ENCODE measurements around the gene IKZF3.
A peak's percentile ranks its signal among the peaks of the same experiment; 100 is the strongest.

IKZF3 gene

DNA sequence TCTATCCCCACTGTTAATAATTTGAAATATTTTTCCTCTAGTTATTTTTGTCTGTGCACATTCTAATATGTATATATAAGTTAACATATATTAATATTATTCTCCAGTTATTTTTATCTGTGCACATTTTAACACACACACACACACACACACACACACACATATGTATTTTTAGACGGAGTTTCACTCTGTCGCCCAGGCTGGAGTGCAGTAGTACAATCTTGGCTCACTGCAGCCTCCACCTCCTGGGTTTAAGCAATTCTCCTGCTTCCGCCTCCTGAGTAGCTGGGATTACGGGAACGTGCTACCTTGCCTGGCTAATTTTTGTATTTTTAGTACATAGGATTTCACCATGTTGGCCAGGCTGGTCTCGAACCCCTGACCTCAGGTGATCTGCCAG lies 146.5 kb downstream of the IKZF3 start:
- Histone ChIP-seq H3K9ac (ENCODE audit: low read length) (no peak overlapping the region), H3K4me3 (ENCODE audit: low read length) (no peak overlapping the region), H3K9me3 (ENCODE audit: insufficient read depth, low read length) (no peaks in the 10 kb centered on the region), H3K36me3 (replicated peaks; ENCODE audit: low read depth, low read length) (no peaks in the 10 kb centered on the region), H4K20me1 (ENCODE audit: insufficient read depth, low read length) (no peaks in the 10 kb centered on the region), H3K79me2 (ENCODE audit: low read length) (no peaks in the 10 kb centered on the region), H3K27ac (ENCODE audit: low read length) (no peak overlapping the region), H3K4me2 (ENCODE audit: low read length) (no peak overlapping the region), H3K27me3 (ENCODE audit: low read depth, low read length) (no peaks in the 10 kb centered on the region), H3K4me1 (ENCODE audit: low read length) (peaks cover 16% of the 10 kb centered on the region), H2AFZ (ENCODE audit: low read depth, low read length) (no peak overlapping the region)
- TF ChIP-seq EZH2phosphoT487 (IDR thresholded peaks at IDR 0.05; ENCODE audit: low read depth) = no peak
- TF ChIP-seq, protein P1, sequence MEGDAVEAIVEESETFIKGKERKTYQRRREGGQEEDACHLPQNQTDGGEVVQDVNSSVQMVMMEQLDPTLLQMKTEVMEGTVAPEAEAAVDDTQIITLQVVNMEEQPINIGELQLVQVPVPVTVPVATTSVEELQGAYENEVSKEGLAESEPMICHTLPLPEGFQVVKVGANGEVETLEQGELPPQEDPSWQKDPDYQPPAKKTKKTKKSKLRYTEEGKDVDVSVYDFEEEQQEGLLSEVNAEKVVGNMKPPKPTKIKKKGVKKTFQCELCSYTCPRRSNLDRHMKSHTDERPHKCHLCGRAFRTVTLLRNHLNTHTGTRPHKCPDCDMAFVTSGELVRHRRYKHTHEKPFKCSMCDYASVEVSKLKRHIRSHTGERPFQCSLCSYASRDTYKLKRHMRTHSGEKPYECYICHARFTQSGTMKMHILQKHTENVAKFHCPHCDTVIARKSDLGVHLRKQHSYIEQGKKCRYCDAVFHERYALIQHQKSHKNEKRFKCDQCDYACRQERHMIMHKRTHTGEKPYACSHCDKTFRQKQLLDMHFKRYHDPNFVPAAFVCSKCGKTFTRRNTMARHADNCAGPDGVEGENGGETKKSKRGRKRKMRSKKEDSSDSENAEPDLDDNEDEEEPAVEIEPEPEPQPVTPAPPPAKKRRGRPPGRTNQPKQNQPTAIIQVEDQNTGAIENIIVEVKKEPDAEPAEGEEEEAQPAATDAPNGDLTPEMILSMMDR (IDR thresholded peaks at IDR 0.05; ENCODE audit: low read depth, low read length) = no peak

DNA sequence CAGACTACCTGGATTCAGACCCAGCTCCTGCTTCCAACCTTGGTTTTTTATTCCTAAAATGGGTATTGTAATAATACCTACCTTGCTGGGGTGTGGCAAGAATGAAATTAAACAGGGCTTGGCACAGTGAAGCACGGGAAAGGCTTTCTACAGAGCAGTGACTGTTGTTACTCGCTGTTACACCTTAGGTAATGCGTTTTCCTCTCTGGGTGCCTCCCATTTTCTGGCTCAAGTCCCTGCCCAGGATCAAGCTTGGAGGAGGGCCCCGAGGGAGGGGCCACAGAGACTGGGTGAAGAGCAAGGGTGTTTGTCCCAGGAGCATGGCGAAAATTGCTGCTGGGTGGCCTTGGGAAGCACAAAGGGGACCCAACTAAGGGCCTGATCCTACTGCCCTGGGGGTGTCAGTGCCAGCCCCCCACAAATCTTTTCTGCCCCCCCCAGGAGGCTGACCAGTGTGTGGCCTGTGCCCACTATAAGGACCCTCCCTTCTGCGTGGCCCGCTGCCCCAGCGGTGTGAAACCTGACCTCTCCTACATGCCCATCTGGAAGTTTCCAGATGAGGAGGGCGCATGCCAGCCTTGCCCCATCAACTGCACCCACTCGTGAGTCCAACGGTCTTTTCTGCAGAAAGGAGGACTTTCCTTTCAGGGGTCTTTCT lies 147.1 kb downstream of the IKZF3 start:
- H3K36me3 ChIP-seq (replicated peaks; ENCODE audit: low read depth, low read length) = no peaks in the 10 kb centered on the region
- peak overlapping the region; percentile 80 for H3K4me2 ChIP-seq (ENCODE audit: low read length)
- peak overlapping the region; percentile 39; the same call in 1 of the 2 replicates for H3K9ac ChIP-seq (ENCODE audit: low read length)
- TF ChIP-seq, protein P1 (IDR thresholded peaks at IDR 0.05; ENCODE audit: low read depth, low read length) = no peak
- no peak for TF ChIP-seq EZH2phosphoT487 (IDR thresholded peaks at IDR 0.05; ENCODE audit: low read depth)
- no peaks in the 10 kb centered on the region for H3K9me3 ChIP-seq (ENCODE audit: insufficient read depth, low read length)
- H3K79me2 ChIP-seq (ENCODE audit: low read length) = no peaks in the 10 kb centered on the region
- no peak overlapping the region for H3K27ac ChIP-seq (ENCODE audit: low read length)
- H3K4me3 ChIP-seq (ENCODE audit: low read length) = peak overlapping the region; percentile 72; the same call in 1 of the 2 replicates
- H3K27me3 ChIP-seq (ENCODE audit: low read depth, low read length) = no peaks in the 10 kb centered on the region
- H3K4me1 ChIP-seq (ENCODE audit: low read length) = peaks cover 16% of the 10 kb centered on the region
- no peak overlapping the region for H2AFZ ChIP-seq (ENCODE audit: low read depth, low read length)
- no peaks in the 10 kb centered on the region for H4K20me1 ChIP-seq (ENCODE audit: insufficient read depth, low read length)

GRCh38 chr17:39716073-39716818 lies 147.9 kb downstream of the IKZF3 start:
- Histone ChIP-seq H4K20me1 (ENCODE audit: insufficient read depth, low read length) (no peaks in the 10 kb centered on the region), H3K4me3 (ENCODE audit: low read length) (peak overlapping the region; percentile 72), H3K27ac (ENCODE audit: low read length) (peak overlapping the region; percentile 3; the same call in 1 of the 2 replicates), H3K27me3 (ENCODE audit: low read depth, low read length) (no peaks in the 10 kb centered on the region), H3K36me3 (replicated peaks; ENCODE audit: low read depth, low read length) (no peaks in the 10 kb centered on the region), H3K79me2 (ENCODE audit: low read length) (no peaks in the 10 kb centered on the region), H3K4me1 (ENCODE audit: low read length) (peaks cover 16% of the 10 kb centered on the region), H2AFZ (ENCODE audit: low read depth, low read length) (no peak overlapping the region; the same call in 1 of the 2 replicates), H3K9ac (ENCODE audit: low read length) (peak overlapping the region; percentile 39; the same call in 1 of the 2 replicates), H3K4me2 (ENCODE audit: low read length) (peak overlapping the region; percentile 80), H3K9me3 (ENCODE audit: insufficient read depth, low read length) (no peaks in the 10 kb centered on the region)
- no peak for TF ChIP-seq EZH2phosphoT487 (IDR thresholded peaks at IDR 0.05; ENCODE audit: low read depth)
- TF ChIP-seq, protein P1 (IDR thresholded peaks at IDR 0.05; ENCODE audit: low read depth, low read length) = no peak; the same call in 1 of the 2 replicates

GRCh38 chr17:39715375-39716072 lies 148.6 kb downstream of the IKZF3 start:
- H4K20me1 ChIP-seq (ENCODE audit: insufficient read depth, low read length) = no peaks in the 10 kb centered on the region
- no peaks in the 10 kb centered on the region for H3K36me3 ChIP-seq (replicated peaks; ENCODE audit: low read depth, low read length)
- H3K9me3 ChIP-seq (ENCODE audit: insufficient read depth, low read length) = no peaks in the 10 kb centered on the region
- H2AFZ ChIP-seq (ENCODE audit: low read depth, low read length) = no peak overlapping the region; the same call in 1 of the 2 replicates
- no peak for TF ChIP-seq EZH2phosphoT487 (IDR thresholded peaks at IDR 0.05; ENCODE audit: low read depth)
- TF ChIP-seq, protein P1 (IDR thresholded peaks at IDR 0.05; ENCODE audit: low read depth, low read length) = no peak
- no peak overlapping the region for H3K9ac ChIP-seq (ENCODE audit: low read length)
- peak overlapping the region; percentile 72; the same call in 1 of the 2 replicates for H3K4me3 ChIP-seq (ENCODE audit: low read length)
- peak overlapping the region; percentile 80 for H3K4me2 ChIP-seq (ENCODE audit: low read length)
- no peak overlapping the region for H3K27ac ChIP-seq (ENCODE audit: low read length)
- H3K4me1 ChIP-seq (ENCODE audit: low read length) = peaks cover 16% of the 10 kb centered on the region
- H3K27me3 ChIP-seq (ENCODE audit: low read depth, low read length) = no peaks in the 10 kb centered on the region
- H3K79me2 ChIP-seq (ENCODE audit: low read length) = no peaks in the 10 kb centered on the region
